Immature natural killer cell (primary cell): ENCODE results near the gene COL23A1. TPM values are rescaled to one million over a fixed set of nuclear protein-coding genes. Genes with fewer than 3 reads are reported as not detected.
"Not testable (repeated sequence)": the region's sequence is repeated elsewhere in the genome, so short reads cannot be mapped to it uniquely, and the experiment has no call there.

ENCODE experiments used
- DNase-seq, 3 donors: peaks; one replicate each; pipeline ENCODE4 v3.0.0; 2022; ENCODE audit warnings: mixed read lengths in 1 of 3
- H3K27ac Mint-ChIP-seq, 6 donors: one replicate each; pipeline ENCODE4 v1.8.0; 2020; ENCODE audit warnings: mixed read lengths in 6 of 6, mild to moderate bottlenecking in 5 of 6, inconsistent platforms in 4 of 6, moderate library complexity in 3 of 6
- H3K27me3 Mint-ChIP-seq, 3 donors: one replicate each; pipeline ENCODE4 v1.8.0; 2020 to 2021; ENCODE audit warnings: low read depth in 3 of 3, mild to moderate bottlenecking in 3 of 3, mixed read lengths in 3 of 3, moderate library complexity in 3 of 3, inconsistent platforms in 1 of 3
- H3K36me3 Mint-ChIP-seq, 3 donors: one replicate each; pipeline ENCODE4 v1.8.0; 2020; ENCODE audit warnings: mixed read lengths in 3 of 3, inconsistent platforms in 2 of 3, mild to moderate bottlenecking in 2 of 3
- H3K4me1 Mint-ChIP-seq, 2 donors: one replicate each; pipeline ENCODE4 v1.8.0; 2020; ENCODE audit warnings: inconsistent platforms in 2 of 2, mild to moderate bottlenecking in 2 of 2, mixed read lengths in 2 of 2, moderate library complexity in 1 of 2
- H3K4me3 Mint-ChIP-seq, 5 donors: one replicate each; pipeline ENCODE4 v1.8.0; 2020; ENCODE audit warnings: mild to moderate bottlenecking in 5 of 5, mixed read lengths in 5 of 5, inconsistent platforms in 3 of 5, moderate library complexity in 3 of 5
- H3K9me3 Mint-ChIP-seq, 6 donors: one replicate each; pipeline ENCODE4 v1.8.0; 2020; ENCODE audit warnings: mild to moderate bottlenecking in 6 of 6, mixed read lengths in 6 of 6, inconsistent platforms in 4 of 6, moderate library complexity in 3 of 6
- polyA plus RNA-seq, 3 donors: library from polyadenylated mRNA; unstranded; fragments of 300-500 nt; fragmentation: Illumina TruSeq; gene quantifications; one replicate each; pipeline ENCODE4 v1.2.3, GENCODE V29; 2021

The COL23A1 gene
- polyA plus RNA-seq, 3 donors from 2014 or later = 0.40 to 0.78 TPM; not detected in 1

GRCh38 chr5:178242416-178242815 lies 347.8 kb downstream of the COL23A1 start:
- no peak for DNase-seq
- Mint-ChIP-seq H3K9me3 (no peaks in the 10 kb centered on the region), H3K4me1 (peaks cover 55 to 64% of the 10 kb centered on the region in 2 donors), H3K27me3 (peaks cover 0 to 5% (median 5%) of the 10 kb centered on the region in 3 donors), H3K36me3 (no peaks in the 10 kb centered on the region), H3K27ac (peak overlapping the region; percentile 40 to 84 (median 74)), H3K4me3 (peak overlapping the region in 4 of 5 donors; percentile 11 to 41 (median 22))

DNA sequence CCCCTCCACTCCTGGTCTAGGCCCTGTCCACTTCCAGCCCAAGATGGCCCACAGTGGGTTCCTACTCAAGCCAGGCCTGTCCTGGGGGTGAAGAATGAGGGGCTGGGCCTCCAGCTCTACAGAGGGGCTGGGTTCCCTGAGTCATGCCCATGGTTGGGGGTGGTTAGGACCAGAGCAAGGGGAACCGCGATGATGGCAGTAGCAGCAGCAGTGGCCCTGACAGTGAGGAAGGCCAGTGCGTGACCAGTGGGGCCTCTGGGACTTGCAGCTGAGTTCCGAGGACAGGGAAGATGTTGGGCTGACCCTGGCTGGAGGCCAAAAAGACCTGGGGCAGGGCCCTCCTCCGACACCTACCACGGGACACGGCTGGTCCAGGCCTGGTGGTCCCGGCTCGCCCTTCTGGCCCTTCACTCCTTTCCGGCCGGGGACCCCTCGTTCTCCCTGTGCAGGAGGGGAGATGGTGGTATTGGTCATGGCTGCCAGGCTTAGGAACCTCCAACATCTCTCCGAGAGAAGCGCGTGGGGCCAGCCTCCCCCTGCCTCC lies 348.4 kb downstream of the COL23A1 start:
- peaks cover 55 to 67% of the 10 kb centered on the region in 2 donors for H3K4me1 Mint-ChIP-seq
- H3K4me3 Mint-ChIP-seq = peak overlapping the region in 3 of 5 donors; percentile 25 to 76 (median 73)
- no peaks in the 10 kb centered on the region for H3K9me3 Mint-ChIP-seq
- H3K27ac Mint-ChIP-seq = peak overlapping the region in 4 of 6 donors; percentile 91 to 97 (median 96)
- peaks cover 0 to 9% (median 5%) of the 10 kb centered on the region in 3 donors for H3K27me3 Mint-ChIP-seq
- no peak for DNase-seq
- no peaks in the 10 kb centered on the region for H3K36me3 Mint-ChIP-seq

DNA sequence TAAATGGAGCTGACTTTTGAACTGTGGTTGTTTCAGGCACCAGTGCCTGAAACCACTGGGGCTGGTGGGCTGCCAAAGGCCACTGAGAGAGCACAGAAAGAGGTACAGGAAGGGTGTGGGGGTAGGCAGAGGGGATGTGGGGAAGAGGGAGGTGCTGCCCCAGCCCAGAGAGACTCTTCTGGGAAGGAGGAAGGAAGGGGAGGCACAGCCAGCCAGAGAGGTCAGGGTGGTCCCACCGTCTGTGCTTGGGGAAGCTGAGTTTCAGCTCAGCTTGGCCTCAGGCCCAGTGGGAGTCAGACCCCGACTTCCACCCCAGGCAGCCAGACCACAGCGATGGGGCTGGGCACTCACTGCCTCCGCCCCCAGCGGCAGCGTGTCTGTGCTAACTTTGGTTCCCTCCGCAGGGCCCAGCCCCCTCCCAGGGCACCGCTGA lies 348.9 kb downstream of the COL23A1 start:
- H3K9me3 Mint-ChIP-seq = no peaks in the 10 kb centered on the region
- peak in 1 of 3 donors; percentile 36 for DNase-seq
- peak overlapping the region; percentile 89 to 97 (median 94) for H3K27ac Mint-ChIP-seq
- H3K36me3 Mint-ChIP-seq = no peaks in the 10 kb centered on the region
- peaks cover 0 to 14% (median 4%) of the 10 kb centered on the region in 3 donors for H3K27me3 Mint-ChIP-seq
- peak overlapping the region; percentile 66 to 78 (median 73) for H3K4me3 Mint-ChIP-seq
- peaks cover 60 to 68% of the 10 kb centered on the region in 2 donors for H3K4me1 Mint-ChIP-seq

DNA sequence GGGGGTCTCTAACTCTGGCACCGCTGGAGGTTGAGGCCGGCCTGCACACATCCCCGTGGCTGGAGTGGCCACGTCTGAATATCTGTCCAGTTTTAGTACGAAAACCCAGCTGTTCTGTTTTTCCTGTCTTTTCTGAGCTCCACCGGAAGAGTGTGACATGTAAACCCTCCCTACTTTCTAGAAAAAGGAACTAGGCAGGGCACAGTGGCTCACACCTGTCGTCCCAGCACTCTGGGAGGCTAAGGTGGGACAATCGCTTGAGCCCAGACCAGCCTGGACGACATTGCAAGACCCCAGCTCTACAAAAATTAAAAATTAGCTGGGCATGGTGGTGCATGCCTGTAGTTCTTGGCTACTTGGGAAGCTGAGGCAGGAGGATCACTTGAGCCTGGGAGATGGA lies 349.4 kb downstream of the COL23A1 start:
- Mint-ChIP-seq H3K4me1 (peaks cover 64 to 70% of the 10 kb centered on the region in 2 donors), H3K27me3 (peaks cover 0 to 15% (median 4%) of the 10 kb centered on the region in 3 donors), H3K4me3 (peak overlapping the region; percentile 66 to 78 (median 73)), H3K36me3 (no peaks in the 10 kb centered on the region), H3K27ac (peak overlapping the region; percentile 89 to 97 (median 94)), H3K9me3 (no peaks in the 10 kb centered on the region)
- DNase-seq = no peak

DNA sequence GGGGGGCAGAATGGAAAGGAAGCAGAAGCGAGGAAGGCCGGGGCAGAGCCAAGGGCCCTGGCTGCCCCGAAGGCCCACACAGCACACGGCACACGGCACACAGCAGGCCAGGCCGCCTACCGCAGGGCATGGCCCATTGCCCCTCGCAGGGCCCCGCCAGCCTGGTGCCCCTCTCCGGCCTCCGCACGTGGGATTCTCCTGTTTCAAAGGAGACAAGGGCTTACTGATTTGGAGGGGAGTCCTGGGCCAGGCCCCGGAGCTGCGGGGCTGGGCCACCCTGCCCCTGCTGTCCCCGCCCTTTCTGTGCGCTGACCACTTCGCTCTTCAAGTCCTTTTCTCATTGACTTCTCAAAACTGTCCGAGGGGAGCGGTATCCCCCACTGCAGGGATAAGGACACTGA lies 349.9 kb downstream of the COL23A1 start:
- Mint-ChIP-seq H3K4me3 (peak overlapping the region; percentile 51 to 78 (median 73)), H3K4me1 (peaks cover 69 to 75% of the 10 kb centered on the region in 2 donors), H3K36me3 (no peaks in the 10 kb centered on the region), H3K27ac (peak overlapping the region; percentile 89 to 98 (median 94)), H3K27me3 (peaks cover 0 to 15% (median 4%) of the 10 kb centered on the region in 3 donors), H3K9me3 (no peaks in the 10 kb centered on the region)
- no peak for DNase-seq

- DNase-seq = peak; percentile 51 to 68 (median 61)
- not testable (repeated sequence) for H3K9me3 Mint-ChIP-seq, H3K36me3 Mint-ChIP-seq
- Mint-ChIP-seq H3K27ac (peak overlapping the region; percentile 75 to 98 (median 94)), H3K27me3 (peaks cover 2 to 15% (median 4%) of the 10 kb centered on the region in 3 donors), H3K4me1 (peaks cover 74 to 80% of the 10 kb centered on the region in 2 donors), H3K4me3 (peak overlapping the region; percentile 20 to 74 (median 64))
Observed at GRCh38 chr5:178239626-178240301, 350.4 kb downstream of the COL23A1 start.

GRCh38 chr5:178238711-178239592 lies 351.2 kb downstream of the COL23A1 start:
- Mint-ChIP-seq H3K4me1 (peaks cover 76 to 78% of the 10 kb centered on the region in 2 donors), H3K9me3 (no peaks in the 10 kb centered on the region), H3K27ac (peak overlapping the region; percentile 91 to 99 (median 96)), H3K27me3 (peaks cover 2 to 15% (median 4%) of the 10 kb centered on the region in 3 donors), H3K4me3 (peak overlapping the region; percentile 73 to 79 (median 74)), H3K36me3 (no peaks in the 10 kb centered on the region)
- peak; percentile 61 to 74 (median 66) for DNase-seq

- peak overlapping the region; percentile 65 to 79 (median 73) for H3K4me3 Mint-ChIP-seq
- peaks cover 2 to 15% (median 4%) of the 10 kb centered on the region in 3 donors for H3K27me3 Mint-ChIP-seq
- peaks cover 74 to 80% of the 10 kb centered on the region in 2 donors for H3K4me1 Mint-ChIP-seq
- no peak for DNase-seq
- peak overlapping the region; percentile 91 to 99 (median 96) for H3K27ac Mint-ChIP-seq
- no peaks in the 10 kb centered on the region for H3K36me3 Mint-ChIP-seq
- H3K9me3 Mint-ChIP-seq = no peaks in the 10 kb centered on the region
Observed at GRCh38 chr5:178238313-178238635, 351.9 kb downstream of the COL23A1 start.

DNA sequence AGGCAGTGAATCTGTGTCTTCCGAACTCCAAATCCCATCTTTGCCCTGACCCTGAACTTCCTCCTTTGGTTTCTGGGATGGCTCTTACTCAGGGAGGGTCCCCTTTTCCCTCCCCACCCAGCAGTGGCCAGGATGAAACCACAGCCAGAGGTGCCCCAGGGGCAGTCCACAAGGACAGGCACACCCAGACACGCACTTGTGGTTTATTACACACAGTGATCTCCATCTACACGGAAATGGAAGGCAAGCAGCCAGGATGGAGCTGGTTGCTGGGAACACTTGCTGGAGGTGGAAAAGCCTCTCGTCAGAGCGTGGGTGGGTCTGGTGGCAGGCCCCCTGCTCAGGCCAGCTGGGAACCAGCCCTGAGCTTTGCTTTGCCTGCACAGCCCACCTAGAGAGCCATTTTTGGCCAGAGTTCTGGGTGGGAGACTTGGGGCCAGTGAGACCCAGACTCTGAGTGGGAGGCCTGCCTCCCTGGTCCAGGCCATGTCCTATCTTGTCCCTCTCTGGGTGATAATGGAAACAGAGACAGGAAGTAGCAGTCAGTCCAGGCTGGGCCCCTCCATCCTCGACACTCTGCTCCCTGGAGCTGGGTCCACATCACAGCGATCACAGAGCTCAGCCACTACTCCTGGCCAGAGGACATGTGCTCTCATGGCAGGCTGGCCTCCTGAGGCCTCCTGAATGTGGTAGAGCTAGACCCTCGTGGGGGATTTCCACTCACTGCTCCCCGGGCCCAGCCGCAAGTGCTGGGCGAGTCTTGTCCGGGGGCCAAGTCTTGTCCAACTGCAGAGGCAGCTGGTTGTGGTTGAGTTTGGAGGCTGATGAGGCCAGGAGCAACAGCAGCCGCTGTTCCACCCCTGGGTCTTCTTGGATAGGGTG lies 352.5 kb downstream of the COL23A1 start:
- DNase-seq = no peak
- H3K9me3 Mint-ChIP-seq = no peaks in the 10 kb centered on the region
- no peaks in the 10 kb centered on the region for H3K36me3 Mint-ChIP-seq
- H3K27ac Mint-ChIP-seq = peak overlapping the region; percentile 91 to 99 (median 96)
- peak overlapping the region; percentile 58 to 79 (median 73) for H3K4me3 Mint-ChIP-seq
- peaks cover 2 to 15% (median 7%) of the 10 kb centered on the region in 3 donors for H3K27me3 Mint-ChIP-seq
- peaks cover 75 to 84% of the 10 kb centered on the region in 2 donors for H3K4me1 Mint-ChIP-seq

- no peaks in the 10 kb centered on the region for H3K9me3 Mint-ChIP-seq
- peak; percentile 40 to 70 (median 70) for DNase-seq
- H3K36me3 Mint-ChIP-seq = no peaks in the 10 kb centered on the region
- peaks cover 71 to 80% of the 10 kb centered on the region in 2 donors for H3K4me1 Mint-ChIP-seq
- peak overlapping the region; percentile 58 to 79 (median 73) for H3K4me3 Mint-ChIP-seq
- H3K27ac Mint-ChIP-seq = peak overlapping the region; percentile 39 to 99 (median 94)
- peaks cover 2 to 15% (median 7%) of the 10 kb centered on the region in 3 donors for H3K27me3 Mint-ChIP-seq
Observed at GRCh38 chr5:178236679-178237078, 353.5 kb downstream of the COL23A1 start.

GRCh38 chr5:178236126-178236525 lies 354.1 kb downstream of the COL23A1 start:
- Mint-ChIP-seq H3K4me3 (peak overlapping the region; percentile 58 to 79 (median 73)), H3K36me3 (no peaks in the 10 kb centered on the region), H3K27ac (peak overlapping the region in 5 of 6 donors; percentile 39 to 99 (median 98)), H3K27me3 (peaks cover 2 to 15% (median 6%) of the 10 kb centered on the region in 3 donors), H3K9me3 (no peaks in the 10 kb centered on the region), H3K4me1 (peaks cover 71 to 80% of the 10 kb centered on the region in 2 donors)
- no peak for DNase-seq

- no peak for DNase-seq
- Mint-ChIP-seq H3K27ac (peak overlapping the region in 4 of 6 donors; percentile 12 to 98 (median 90)), H3K27me3 (peaks cover 2 to 15% (median 5%) of the 10 kb centered on the region in 3 donors), H3K36me3 (no peaks in the 10 kb centered on the region), H3K9me3 (no peaks in the 10 kb centered on the region), H3K4me1 (peaks cover 71 to 80% of the 10 kb centered on the region in 2 donors), H3K4me3 (peak overlapping the region in 4 of 5 donors; percentile 53 to 79 (median 60))
Observed at GRCh38 chr5:178235588-178235974, 354.6 kb downstream of the COL23A1 start.
